Liver (tissue), 9 donors: ENCODE results near the gene PRKACA. TPM values are rescaled to one million over a fixed set of nuclear protein-coding genes. Genes with fewer than 3 reads are reported as not detected.

ENCODE experiments used
- DNase-seq: peaks from one replicate; pipeline ENCODE4 v3.0.0-alpha.2; 2017; ENCODE audit warnings: low spot score
- H3K27ac ChIP-seq, 2 donors: one replicate each; pipeline ENCODE4 v1.7.0; 2013; ENCODE audit warnings: inconsistent platforms in 2 of 2, low read length in 2 of 2, control low read depth in 1 of 2, low read depth in 1 of 2, mild to moderate bottlenecking in 1 of 2
- H3K27me3 ChIP-seq, 4 donors: one replicate each; pipeline versions ENCODE4 v1.6.1 to v1.7.0; 2013; ENCODE audit warnings: low read length in 3 of 4, inconsistent platforms in 1 of 4, mild to moderate bottlenecking in 1 of 4, moderate library complexity in 1 of 4; ENCODE audit not compliant: control insufficient read depth in 4 of 4, insufficient read depth in 4 of 4
- H3K36me3 ChIP-seq, 4 donors: one replicate each; pipeline versions ENCODE4 v1.6.1 to v1.7.0; 2013; ENCODE audit warnings: low read length in 3 of 4, mild to moderate bottlenecking in 3 of 4, low read depth in 1 of 4, moderate library complexity in 1 of 4; ENCODE audit not compliant: control insufficient read depth in 4 of 4, insufficient read depth in 3 of 4
- H3K4me1 ChIP-seq, 4 donors: one replicate each; pipeline versions ENCODE4 v1.6.1 to v1.7.0; 2013; ENCODE audit warnings: low read length in 3 of 4, mild to moderate bottlenecking in 3 of 4, moderate library complexity in 1 of 4; ENCODE audit not compliant: control insufficient read depth in 4 of 4, insufficient read depth in 4 of 4
- H3K4me3 ChIP-seq, 3 donors: one replicate each; pipeline versions ENCODE4 v1.6.1 to v1.7.0; 2013; ENCODE audit warnings: low read length in 3 of 3, control low read depth in 1 of 3, low read depth in 1 of 3, mild to moderate bottlenecking in 1 of 3
- H3K9ac ChIP-seq, 2 donors: one replicate each; pipeline ENCODE4 v1.7.0; 2013; ENCODE audit warnings: low read length in 2 of 2, mild to moderate bottlenecking in 2 of 2, moderate library complexity in 2 of 2, control low read depth in 1 of 2, low read depth in 1 of 2
- H3K9me3 ChIP-seq, 4 donors: one replicate each; pipeline versions ENCODE4 v1.6.1 to v1.7.0; 2013; ENCODE audit warnings: low read length in 3 of 4; ENCODE audit not compliant: control insufficient read depth in 4 of 4
- EGR1 ChIP-seq, 2 donors: IDR thresholded peaks; 2 replicates each; pipeline ENCODE4 v1.6.1; 2016 to 2018; ENCODE audit warnings: antibody characterized with exemption in 2 of 2, low read depth in 2 of 2
- FOXA1 ChIP-seq: IDR thresholded peaks from 2 replicates; pipeline ENCODE4 v1.6.1; 2016; ENCODE audit warnings: antibody characterized with exemption
- FOXA2 ChIP-seq: IDR thresholded peaks from 2 replicates; pipeline ENCODE4 v1.6.1; 2016; ENCODE audit warnings: antibody characterized with exemption
- GABPA ChIP-seq, 2 donors: IDR thresholded peaks in 1 of 2; conservative IDR thresholded peaks in 1 of 2; 2 replicates each; pipeline ENCODE4 v1.6.1; 2016; ENCODE audit warnings: antibody characterized with exemption in 2 of 2, mild to moderate bottlenecking in 1 of 2, moderate library complexity in 1 of 2
- JUND ChIP-seq, 2 donors: IDR thresholded peaks; 2 replicates each; pipeline ENCODE4 v1.6.1; 2016; ENCODE audit warnings: antibody characterized with exemption in 2 of 2
- NR2F2 ChIP-seq: IDR thresholded peaks from 2 replicates; pipeline ENCODE4 v1.6.1; 2016; ENCODE audit warnings: antibody characterized with exemption
- SP1 ChIP-seq: IDR thresholded peaks from 2 replicates; pipeline ENCODE4 v1.6.1; 2018; ENCODE audit warnings: antibody characterized with exemption, mild to moderate bottlenecking
- TAF1 ChIP-seq: conservative IDR thresholded peaks from 2 replicates; pipeline ENCODE4 v1.6.1; 2016; ENCODE audit warnings: antibody characterized with exemption, mild to moderate bottlenecking
- WGBS: extraction: QIAGEN DNeasy Blood & Tissue Kit; methylation state at CpG from one replicate; pipeline ENCODE4 v1.1.7; 2013; 5-methylcytosine and 5-hydroxymethylcytosine counted together
- polyA plus RNA-seq, 2 donors: library from polyadenylated mRNA; stranded (reverse) in 1 of 2; unstranded in 1 of 2; fragments of 200-250 nt in 1 of 2; fragments of >200 nt in 1 of 2; fragmentation: Nextera tagmentation in 1 of 2; extraction: Ambion mirVana in 1 of 2; gene quantifications; one replicate each; pipeline versions ENCODE4 v1.2.1 to v1.2.3, GENCODE V29; 2013 to 2015
- total RNA-seq, 2 donors: library from RNA; depleted of rRNA; stranded (reverse); fragments of >200 nt; gene quantifications; one replicate each; pipeline ENCODE4 v1.2.3, GENCODE V29; 2014
- TF ChIP-seq, protein P1 (sequence below): IDR thresholded peaks from 2 replicates; pipeline ENCODE4 v1.6.1; 2016; ENCODE audit warnings: antibody characterized with exemption, mild to moderate bottlenecking
- TF ChIP-seq, protein P2 (sequence below): IDR thresholded peaks from 2 replicates; pipeline ENCODE4 v1.6.1; 2016; ENCODE audit warnings: antibody characterized with exemption
- TF ChIP-seq, protein P3 (sequence below): IDR thresholded peaks from 2 replicates; pipeline ENCODE4 v1.6.1; 2016; ENCODE audit warnings: antibody characterized with exemption
- TF ChIP-seq, protein P4 (sequence below): IDR thresholded peaks from 2 replicates; pipeline ENCODE4 v1.6.1; 2016; ENCODE audit warnings: antibody characterized with exemption
- donor health status: healthy.
- donor health status: healthy.
- donor health status: healthy.
- donor health status: healthy.
- donor health status: healthy.

Gene PRKACA
- total and polyA plus RNA-seq, 4 donors: 15.5 to 72.4 (median 40.2) TPM

DNA sequence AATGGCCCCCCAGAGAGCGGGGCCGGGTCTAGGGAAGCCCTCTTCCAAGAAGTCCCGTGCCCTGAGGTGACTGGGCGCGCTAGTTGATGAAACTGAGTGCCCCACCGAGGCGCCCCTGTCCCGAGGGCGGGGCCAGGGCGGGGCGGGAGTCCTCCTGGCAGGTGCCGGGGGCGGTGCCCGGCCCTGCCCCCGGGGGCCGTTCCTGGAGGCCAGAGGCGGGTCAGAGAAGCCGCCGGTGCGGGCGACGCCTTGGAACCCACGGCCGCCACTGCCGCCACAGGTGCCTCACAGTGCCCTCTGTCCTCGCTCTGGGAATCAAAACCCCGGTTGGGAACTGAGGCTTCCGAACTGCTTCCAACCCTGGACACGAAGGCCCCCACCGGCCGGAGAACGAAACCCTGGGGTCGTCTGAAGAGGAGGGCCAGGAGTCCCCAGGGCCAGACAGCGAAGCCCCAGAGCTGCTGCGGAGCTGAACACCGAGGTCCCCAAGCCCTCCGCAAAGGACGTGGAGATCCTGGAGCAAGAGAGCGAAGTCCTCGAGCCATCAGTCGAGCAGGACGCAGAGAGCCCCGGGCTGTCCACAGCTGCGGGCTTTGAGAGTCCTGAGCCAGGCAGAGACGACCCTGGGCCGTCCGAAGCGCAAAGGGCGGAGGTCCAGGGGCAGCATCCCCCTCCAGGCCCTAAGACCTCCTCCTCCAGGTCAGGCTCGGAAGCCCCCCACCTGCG lies 44.9 kb downstream of the PRKACA start, which contains the start of gene MISP3:
TSS of gene MISP3 (plus strand) at position 252 of the 726 bp plus-strand sequence. CDS start 524 bp downstream, outside the sequence.
- peaks cover 0 to 41% (median 24%) of the 10 kb centered on the region in 4 donors for H3K4me1 ChIP-seq
- H3K9ac ChIP-seq: peak within 1 kb of the TSS; percentile 35 to 54
- H3K27ac ChIP-seq: peak within 1 kb of the TSS; percentile 69 to 93
- peak; percentile 64 for DNase-seq
- H3K4me3 ChIP-seq: peak within 1 kb of the TSS; percentile 66 to 80 (median 73)
- H3K9me3 ChIP-seq: no peaks in the 10 kb centered on the region
- TF ChIP-seq EGR1 (IDR thresholded peaks at IDR 0.05; ENCODE audit: low read depth in 2 of 2): no peak
- TF ChIP-seq, protein P1, sequence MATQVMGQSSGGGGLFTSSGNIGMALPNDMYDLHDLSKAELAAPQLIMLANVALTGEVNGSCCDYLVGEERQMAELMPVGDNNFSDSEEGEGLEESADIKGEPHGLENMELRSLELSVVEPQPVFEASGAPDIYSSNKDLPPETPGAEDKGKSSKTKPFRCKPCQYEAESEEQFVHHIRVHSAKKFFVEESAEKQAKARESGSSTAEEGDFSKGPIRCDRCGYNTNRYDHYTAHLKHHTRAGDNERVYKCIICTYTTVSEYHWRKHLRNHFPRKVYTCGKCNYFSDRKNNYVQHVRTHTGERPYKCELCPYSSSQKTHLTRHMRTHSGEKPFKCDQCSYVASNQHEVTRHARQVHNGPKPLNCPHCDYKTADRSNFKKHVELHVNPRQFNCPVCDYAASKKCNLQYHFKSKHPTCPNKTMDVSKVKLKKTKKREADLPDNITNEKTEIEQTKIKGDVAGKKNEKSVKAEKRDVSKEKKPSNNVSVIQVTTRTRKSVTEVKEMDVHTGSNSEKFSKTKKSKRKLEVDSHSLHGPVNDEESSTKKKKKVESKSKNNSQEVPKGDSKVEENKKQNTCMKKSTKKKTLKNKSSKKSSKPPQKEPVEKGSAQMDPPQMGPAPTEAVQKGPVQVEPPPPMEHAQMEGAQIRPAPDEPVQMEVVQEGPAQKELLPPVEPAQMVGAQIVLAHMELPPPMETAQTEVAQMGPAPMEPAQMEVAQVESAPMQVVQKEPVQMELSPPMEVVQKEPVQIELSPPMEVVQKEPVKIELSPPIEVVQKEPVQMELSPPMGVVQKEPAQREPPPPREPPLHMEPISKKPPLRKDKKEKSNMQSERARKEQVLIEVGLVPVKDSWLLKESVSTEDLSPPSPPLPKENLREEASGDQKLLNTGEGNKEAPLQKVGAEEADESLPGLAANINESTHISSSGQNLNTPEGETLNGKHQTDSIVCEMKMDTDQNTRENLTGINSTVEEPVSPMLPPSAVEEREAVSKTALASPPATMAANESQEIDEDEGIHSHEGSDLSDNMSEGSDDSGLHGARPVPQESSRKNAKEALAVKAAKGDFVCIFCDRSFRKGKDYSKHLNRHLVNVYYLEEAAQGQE: peak; percentile 38
- no peak for TF ChIP-seq SP1
- no peaks in the 10 kb centered on the region for H3K27me3 ChIP-seq
- under 1% methylated on average over 51 of the region's 51 CpGs for WGBS
- H3K36me3 ChIP-seq: no peaks in the 10 kb centered on the region

DNA sequence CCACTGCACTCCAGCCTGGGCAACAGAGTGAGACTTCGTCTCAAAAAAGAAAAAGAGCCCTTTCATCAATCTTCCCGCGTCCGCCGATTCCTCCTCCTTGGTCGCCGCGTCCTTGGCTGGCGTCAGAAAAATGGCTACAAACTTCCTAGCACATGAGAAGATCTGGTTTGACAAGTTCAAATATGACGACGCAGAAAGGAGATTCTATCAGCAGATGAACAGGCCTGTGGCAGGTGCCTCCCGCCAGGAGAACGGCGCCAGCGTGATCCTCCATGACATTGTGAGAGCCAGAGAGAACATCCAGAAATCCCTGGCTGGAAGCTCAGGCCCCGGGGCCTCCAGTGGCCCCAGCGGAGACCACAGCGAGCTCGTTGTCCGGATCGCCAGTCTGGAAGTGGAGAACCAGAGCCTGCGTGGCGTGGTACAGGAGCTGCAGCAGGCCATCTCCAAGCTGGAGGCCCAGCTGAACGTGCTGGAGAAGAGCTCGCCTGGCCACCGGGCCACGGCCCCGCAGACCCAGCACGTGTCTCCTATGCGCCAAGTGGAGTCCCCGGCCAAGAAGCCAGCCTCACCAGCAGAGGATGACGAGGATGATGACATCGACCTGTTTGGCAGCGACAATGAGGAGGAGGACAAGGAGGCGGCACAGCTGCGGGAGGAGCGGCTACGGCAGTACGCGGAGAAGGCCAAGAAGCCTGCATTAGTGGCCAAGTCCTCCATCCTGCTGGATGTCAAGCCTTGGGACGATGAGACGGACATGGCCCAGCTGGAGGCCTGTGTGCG lies 47.1 kb downstream of the PRKACA start:
- no peak for TF ChIP-seq TAF1
- no peak for TF ChIP-seq JUND (IDR thresholded peaks at IDR 0.05)
- TF ChIP-seq, protein P2, sequence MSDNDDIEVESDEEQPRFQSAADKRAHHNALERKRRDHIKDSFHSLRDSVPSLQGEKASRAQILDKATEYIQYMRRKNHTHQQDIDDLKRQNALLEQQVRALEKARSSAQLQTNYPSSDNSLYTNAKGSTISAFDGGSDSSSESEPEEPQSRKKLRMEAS: no peak
- TF ChIP-seq FOXA2: no peak
- TF ChIP-seq GABPA (IDR thresholded peaks at IDR 0.05 in 1 of 2, conservative IDR thresholded peaks at IDR 0.05 in 1 of 2): no peak
- no peak for TF ChIP-seq NR2F2
- TF ChIP-seq, protein P3, sequence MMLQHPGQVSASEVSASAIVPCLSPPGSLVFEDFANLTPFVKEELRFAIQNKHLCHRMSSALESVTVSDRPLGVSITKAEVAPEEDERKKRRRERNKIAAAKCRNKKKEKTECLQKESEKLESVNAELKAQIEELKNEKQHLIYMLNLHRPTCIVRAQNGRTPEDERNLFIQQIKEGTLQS: no peak
- TF ChIP-seq, protein P4, sequence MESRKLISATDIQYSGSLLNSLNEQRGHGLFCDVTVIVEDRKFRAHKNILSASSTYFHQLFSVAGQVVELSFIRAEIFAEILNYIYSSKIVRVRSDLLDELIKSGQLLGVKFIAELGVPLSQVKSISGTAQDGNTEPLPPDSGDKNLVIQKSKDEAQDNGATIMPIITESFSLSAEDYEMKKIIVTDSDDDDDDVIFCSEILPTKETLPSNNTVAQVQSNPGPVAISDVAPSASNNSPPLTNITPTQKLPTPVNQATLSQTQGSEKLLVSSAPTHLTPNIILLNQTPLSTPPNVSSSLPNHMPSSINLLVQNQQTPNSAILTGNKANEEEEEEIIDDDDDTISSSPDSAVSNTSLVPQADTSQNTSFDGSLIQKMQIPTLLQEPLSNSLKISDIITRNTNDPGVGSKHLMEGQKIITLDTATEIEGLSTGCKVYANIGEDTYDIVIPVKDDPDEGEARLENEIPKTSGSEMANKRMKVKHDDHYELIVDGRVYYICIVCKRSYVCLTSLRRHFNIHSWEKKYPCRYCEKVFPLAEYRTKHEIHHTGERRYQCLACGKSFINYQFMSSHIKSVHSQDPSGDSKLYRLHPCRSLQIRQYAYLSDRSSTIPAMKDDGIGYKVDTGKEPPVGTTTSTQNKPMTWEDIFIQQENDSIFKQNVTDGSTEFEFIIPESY: no peak
- TF ChIP-seq EGR1 (IDR thresholded peaks at IDR 0.05; ENCODE audit: low read depth in 2 of 2): no peak
- no peak for TF ChIP-seq FOXA1
- 97% methylated on average over 43 of the region's 43 CpGs for WGBS
- no peaks in the 10 kb centered on the region for H3K27me3 ChIP-seq
- H3K36me3 ChIP-seq: no peaks in the 10 kb centered on the region
- peaks cover 0 to 39% (median 24%) of the 10 kb centered on the region in 4 donors for H3K4me1 ChIP-seq
- no peak overlapping the region for H3K4me3 ChIP-seq
- H3K9me3 ChIP-seq: no peaks in the 10 kb centered on the region
- H3K9ac ChIP-seq: no peak overlapping the region
- no peak for DNase-seq
- no peak overlapping the region for H3K27ac ChIP-seq
